Neural progenitor cell (in vitro differentiated cells): ENCODE measurements around the gene CYP39A1. TPM values are rescaled to one million over a fixed set of nuclear protein-coding genes. Genes with fewer than 3 reads are reported as not detected.
A peak's percentile ranks its signal among the peaks of the same experiment; 100 is the strongest.

Experiments
- DNase-seq: peaks from one replicate; pipeline ENCODE4 v3.0.0-alpha.2; 2016; ENCODE audit warnings: low spot score
- H2AFZ ChIP-seq: fragments of 200-600 bp; sonication (generic); replicated peaks from 2 replicates; pipeline ENCODE4 v1.6.1; 2016; ENCODE audit warnings: antibody characterized with exemption
- H3F3A ChIP-seq: fragments of 200-600 bp; sonication (generic); 2 replicates; pipeline ENCODE4 v1.6.1; 2016; ENCODE audit warnings: antibody characterized with exemption, low read depth
- H3K27ac ChIP-seq: fragments of 200-600 bp; sonication (generic); 2 replicates; pipeline ENCODE4 v1.5.1; 2016; ENCODE audit warnings: mild to moderate bottlenecking
- H3K27me3 ChIP-seq: fragments of 200-600 bp; sonication (generic); 2 replicates; pipeline ENCODE4 v1.6.1; 2016; ENCODE audit warnings: mild to moderate bottlenecking, moderate library complexity
- H3K36me3 ChIP-seq: fragments of 200-600 bp; sonication (generic); 2 replicates; pipeline ENCODE4 v1.5.1; 2016
- H3K4me1 ChIP-seq: fragments of 200-600 bp; sonication (generic); 2 replicates; pipeline ENCODE4 v1.6.1; 2016; ENCODE audit warnings: mixed run types
- H3K4me2 ChIP-seq: fragments of 200-600 bp; sonication (generic); 2 replicates; pipeline ENCODE4 v1.6.1; 2016
- H3K4me3 ChIP-seq: fragments of 200-600 bp; sonication (generic); 2 replicates; pipeline ENCODE4 v1.5.1; 2016
- H3K79me2 ChIP-seq: fragments of 200-600 bp; sonication (generic); 2 replicates; pipeline ENCODE4 v1.6.1; 2016; ENCODE audit warnings: low read depth
- H3K9ac ChIP-seq: fragments of 200-600 bp; sonication (generic); 2 replicates; pipeline ENCODE4 v1.6.1; 2016
- H3K9me3 ChIP-seq: fragments of 200-600 bp; sonication (generic); 2 replicates; pipeline ENCODE4 v1.5.1; 2016; ENCODE audit warnings: low read depth
- H4K20me1 ChIP-seq: fragments of 200-600 bp; sonication (generic); 2 replicates; pipeline ENCODE4 v1.6.1; 2016; ENCODE audit warnings: low read depth
- H3K27ac Mint-ChIP-seq: 3 replicates; pipeline ENCODE4 v1.8.0; 2021; ENCODE audit warnings: mixed read lengths
- H3K27me3 Mint-ChIP-seq: 2 replicates; pipeline ENCODE4 v1.8.0; 2022; ENCODE audit warnings: low read depth, mild to moderate bottlenecking, inconsistent platforms, moderate library complexity, mixed read lengths; ENCODE audit not compliant: insufficient read depth
- H3K36me3 Mint-ChIP-seq: 3 replicates; pipeline ENCODE4 v1.8.0; 2021; ENCODE audit warnings: mixed read lengths
- H3K4me1 Mint-ChIP-seq: 3 replicates; pipeline ENCODE4 v1.8.0; 2021; ENCODE audit warnings: mixed read lengths
- H3K4me3 Mint-ChIP-seq: 3 replicates; pipeline ENCODE4 v1.8.0; 2021; ENCODE audit warnings: mild to moderate bottlenecking, moderate library complexity, mixed read lengths
- H3K9me3 Mint-ChIP-seq: 3 replicates; pipeline ENCODE4 v1.8.0; 2020; ENCODE audit warnings: mixed read lengths
- EZH2 ChIP-seq: fragments of 200-600 bp; sonication (generic); IDR thresholded peaks from 2 replicates; pipeline ENCODE4 v1.6.1; 2017; ENCODE audit warnings: antibody characterized with exemption, mild to moderate bottlenecking, moderate library complexity
- EZH2phosphoT487 ChIP-seq: fragments of 200-600 bp; sonication (generic); IDR thresholded peaks from 2 replicates; pipeline ENCODE4 v1.6.1; 2017; ENCODE audit warnings: antibody characterized with exemption
- total RNA-seq: library from RNA; depleted of rRNA; stranded (reverse); fragments of >200 nt; gene quantifications from 2 replicates; pipeline ENCODE4 v1.2.3, GENCODE V29; 2015; ENCODE audit warnings: low replicate concordance
- TF ChIP-seq, protein P1 (sequence below): fragments of 200-600 bp; sonication (generic); IDR thresholded peaks from 2 replicates; pipeline ENCODE4 v1.5.1; 2017; ENCODE audit warnings: antibody characterized with exemption, mild to moderate bottlenecking

Gene CYP39A1
- total RNA-seq, 1 donor from 2014 or later, result 7.1 TPM

GRCh38 chr6:46667377-46667776, 14.8 kb upstream of the CYP39A1 start:
- no peaks in the 10 kb centered on the region for H3F3A ChIP-seq
- Mint-ChIP-seq H3K9me3 (no peaks in the 10 kb centered on the region), H3K36me3 (peaks cover 2% of the 10 kb centered on the region), H3K4me3 (no peak overlapping the region), H3K27me3 (no peaks in the 10 kb centered on the region), H3K27ac (no peak overlapping the region), H3K4me1 (no peaks in the 10 kb centered on the region)
- no peaks in the 10 kb centered on the region for H3K4me1 ChIP-seq
- no peaks in the 10 kb centered on the region for H3K36me3 ChIP-seq
- no peaks in the 10 kb centered on the region for H4K20me1 ChIP-seq
- no peak overlapping the region for H3K27ac ChIP-seq
- H2AFZ ChIP-seq, result no peak overlapping the region
- H3K79me2 ChIP-seq, result no peaks in the 10 kb centered on the region
- H3K27me3 ChIP-seq, result no peaks in the 10 kb centered on the region
- TF ChIP-seq EZH2 (no peak), EZH2phosphoT487 (no peak)
- TF ChIP-seq, protein P1, sequence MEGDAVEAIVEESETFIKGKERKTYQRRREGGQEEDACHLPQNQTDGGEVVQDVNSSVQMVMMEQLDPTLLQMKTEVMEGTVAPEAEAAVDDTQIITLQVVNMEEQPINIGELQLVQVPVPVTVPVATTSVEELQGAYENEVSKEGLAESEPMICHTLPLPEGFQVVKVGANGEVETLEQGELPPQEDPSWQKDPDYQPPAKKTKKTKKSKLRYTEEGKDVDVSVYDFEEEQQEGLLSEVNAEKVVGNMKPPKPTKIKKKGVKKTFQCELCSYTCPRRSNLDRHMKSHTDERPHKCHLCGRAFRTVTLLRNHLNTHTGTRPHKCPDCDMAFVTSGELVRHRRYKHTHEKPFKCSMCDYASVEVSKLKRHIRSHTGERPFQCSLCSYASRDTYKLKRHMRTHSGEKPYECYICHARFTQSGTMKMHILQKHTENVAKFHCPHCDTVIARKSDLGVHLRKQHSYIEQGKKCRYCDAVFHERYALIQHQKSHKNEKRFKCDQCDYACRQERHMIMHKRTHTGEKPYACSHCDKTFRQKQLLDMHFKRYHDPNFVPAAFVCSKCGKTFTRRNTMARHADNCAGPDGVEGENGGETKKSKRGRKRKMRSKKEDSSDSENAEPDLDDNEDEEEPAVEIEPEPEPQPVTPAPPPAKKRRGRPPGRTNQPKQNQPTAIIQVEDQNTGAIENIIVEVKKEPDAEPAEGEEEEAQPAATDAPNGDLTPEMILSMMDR, result no peak
- H3K9me3 ChIP-seq, result no peaks in the 10 kb centered on the region
- H3K4me2 ChIP-seq, result no peak overlapping the region
- no peak overlapping the region for H3K9ac ChIP-seq
- DNase-seq, result no peak
- no peak overlapping the region for H3K4me3 ChIP-seq

DNA sequence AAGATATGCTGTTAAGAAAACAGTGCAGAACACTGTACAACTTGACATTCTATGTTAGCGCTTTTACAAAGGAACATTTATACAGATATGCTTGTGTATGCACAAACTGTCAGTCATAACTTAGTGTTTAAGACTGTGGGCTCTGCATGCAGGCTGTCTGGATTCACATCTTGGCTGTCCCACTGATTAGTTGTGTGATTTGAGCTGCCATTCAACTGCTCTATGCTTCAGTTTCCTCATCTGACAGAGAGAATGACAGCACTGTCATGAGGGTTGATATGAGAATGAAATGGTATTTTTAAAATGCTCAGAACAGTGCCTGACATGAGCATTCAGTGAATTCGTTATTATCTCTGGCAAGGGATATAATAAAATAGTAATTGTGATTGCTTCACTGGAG, 8.9 kb upstream of the CYP39A1 start:
- Mint-ChIP-seq H3K4me1 (no peaks in the 10 kb centered on the region), H3K36me3 (no peaks in the 10 kb centered on the region), H3K4me3 (no peak overlapping the region), H3K9me3 (no peaks in the 10 kb centered on the region), H3K27ac (no peak overlapping the region), H3K27me3 (no peaks in the 10 kb centered on the region)
- Histone ChIP-seq H3F3A (no peaks in the 10 kb centered on the region), H3K4me1 (no peaks in the 10 kb centered on the region), H3K79me2 (no peaks in the 10 kb centered on the region), H3K9ac (no peak overlapping the region), H4K20me1 (no peaks in the 10 kb centered on the region), H3K36me3 (no peaks in the 10 kb centered on the region), H3K4me3 (no peak overlapping the region), H2AFZ (no peak overlapping the region), H3K27ac (no peak overlapping the region), H3K4me2 (no peak overlapping the region), H3K27me3 (no peaks in the 10 kb centered on the region), H3K9me3 (no peaks in the 10 kb centered on the region)
- DNase-seq, result no peak
- TF ChIP-seq EZH2phosphoT487, result no peak

DNA sequence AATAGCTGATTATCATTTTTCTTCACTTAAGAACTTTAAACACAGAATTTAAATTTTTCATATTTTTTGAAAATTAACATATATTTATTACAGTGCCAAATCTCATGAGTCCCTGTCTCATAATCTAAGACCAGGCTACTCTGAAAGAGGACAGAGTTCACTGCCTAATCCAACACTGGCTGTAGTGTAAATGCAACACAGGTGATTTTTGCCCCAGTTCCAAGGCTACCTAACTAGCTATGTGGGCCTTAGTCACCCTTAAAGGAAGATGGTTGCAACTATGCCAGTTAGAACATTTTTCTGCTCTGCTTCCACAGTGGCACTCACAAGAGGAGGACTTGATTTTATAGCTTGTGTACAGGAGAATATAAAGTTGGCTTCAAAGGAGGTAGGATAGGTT, 5.0 kb upstream of the CYP39A1 start:
- no peaks in the 10 kb centered on the region for H3K36me3 Mint-ChIP-seq

DNA sequence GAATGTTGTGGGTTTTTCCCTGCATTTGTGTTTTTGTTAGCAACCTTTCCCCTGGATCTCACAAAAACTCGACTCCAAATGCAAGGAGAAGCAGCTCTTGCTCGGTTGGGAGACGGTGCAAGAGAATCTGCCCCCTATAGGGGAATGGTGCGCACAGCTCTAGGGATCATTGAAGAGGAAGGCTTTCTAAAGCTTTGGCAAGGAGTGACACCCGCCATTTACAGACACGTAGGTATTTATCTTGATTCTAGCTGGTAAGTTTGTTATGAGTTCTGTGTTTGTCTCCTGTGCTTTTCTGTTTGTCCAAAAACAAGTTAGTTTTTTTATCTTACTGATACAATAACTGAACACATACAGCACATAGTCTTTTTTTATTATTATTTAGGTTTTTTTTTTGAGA, 3.2 kb upstream of the CYP39A1 start:
- no peak overlapping the region for H3K4me2 ChIP-seq
- H2AFZ ChIP-seq, result no peak overlapping the region
- H3K27me3 ChIP-seq, result peaks cover 18% of the 10 kb centered on the region
- H3K36me3 ChIP-seq, result no peaks in the 10 kb centered on the region
- peaks cover 11% of the 10 kb centered on the region for H4K20me1 ChIP-seq
- Mint-ChIP-seq H3K4me3 (no peak overlapping the region), H3K27ac (no peak overlapping the region), H3K27me3 (no peaks in the 10 kb centered on the region), H3K9me3 (no peaks in the 10 kb centered on the region), H3K4me1 (peaks cover 13% of the 10 kb centered on the region), H3K36me3 (no peaks in the 10 kb centered on the region)
- peak; percentile 74 for DNase-seq
- TF ChIP-seq EZH2 (no peak), EZH2phosphoT487 (no peak)
- TF ChIP-seq, protein P1, result peak; percentile 79
- peaks cover 14% of the 10 kb centered on the region for H3K79me2 ChIP-seq
- no peak overlapping the region for H3K9ac ChIP-seq
- H3K9me3 ChIP-seq, result no peaks in the 10 kb centered on the region
- H3F3A ChIP-seq, result no peaks in the 10 kb centered on the region
- H3K27ac ChIP-seq, result no peak overlapping the region
- H3K4me1 ChIP-seq, result peaks cover 19% of the 10 kb centered on the region
- no peak overlapping the region for H3K4me3 ChIP-seq

More for the DNA sequence above, 5.0 kb upstream of the CYP39A1 start:
- Histone ChIP-seq H3K9ac (no peak overlapping the region), H3K79me2 (no peaks in the 10 kb centered on the region), H3K27me3 (peaks cover 18% of the 10 kb centered on the region), H3K27ac (no peak overlapping the region), H3K4me1 (peaks cover 9% of the 10 kb centered on the region), H4K20me1 (peaks cover 11% of the 10 kb centered on the region), H3K4me2 (no peak overlapping the region), H3K36me3 (no peaks in the 10 kb centered on the region), H2AFZ (no peak overlapping the region), H3K9me3 (no peaks in the 10 kb centered on the region), H3K4me3 (no peak overlapping the region), H3F3A (no peaks in the 10 kb centered on the region)
- Mint-ChIP-seq H3K27ac (no peak overlapping the region), H3K27me3 (no peaks in the 10 kb centered on the region), H3K4me3 (no peak overlapping the region), H3K9me3 (no peaks in the 10 kb centered on the region), H3K4me1 (peaks cover 5% of the 10 kb centered on the region)
- DNase-seq, result no peak
- TF ChIP-seq EZH2 (no peak), EZH2phosphoT487 (no peak)
- TF ChIP-seq, protein P1, result no peak
